GM23338 (cell line): ENCODE results near the gene SORT1. TPM values are rescaled to one million over a fixed set of nuclear protein-coding genes. Genes with fewer than 3 reads are reported as not detected.

ENCODE experiments used
- ATAC-seq: fragments of 200-7000 bp; cut with Tn5 transposase; 3 replicates; pipeline ENCODE4 v1.9.1; 2020
- DNase-seq: peaks from one replicate; pipeline ENCODE4 v3.0.0-alpha.2; 2015; ENCODE audit warnings: low spot score
- H2AFZ ChIP-seq: fragments of 200-600 bp; sonication (generic); 2 replicates; pipeline ENCODE4 v1.8.0; 2016; ENCODE audit warnings: antibody characterized with exemption, mild to moderate bottlenecking, moderate library complexity
- H3F3A ChIP-seq: fragments of 200-600 bp; sonication (generic); replicated peaks from 2 replicates; pipeline ENCODE4 v1.8.0; 2017; ENCODE audit warnings: antibody characterized with exemption, mixed run types, low read depth
- H3K27ac ChIP-seq: fragments of 200-600 bp; sonication (generic); 2 replicates; pipeline ENCODE4 v1.6.1; 2016; ENCODE audit warnings: low read depth
- H3K27me3 ChIP-seq: fragments of 200-600 bp; sonication (generic); 2 replicates; pipeline ENCODE4 v1.8.0; 2016; ENCODE audit warnings: mild to moderate bottlenecking, mixed run types, moderate library complexity; ENCODE audit not compliant: insufficient read depth
- H3K36me3 ChIP-seq: fragments of 200-600 bp; sonication (generic); 2 replicates; pipeline ENCODE4 v1.8.0; 2016; ENCODE audit warnings: mild to moderate bottlenecking; ENCODE audit not compliant: insufficient read depth
- H3K4me1 ChIP-seq: fragments of 200-600 bp; sonication (generic); 2 replicates; pipeline ENCODE4 v1.8.0; 2016; ENCODE audit warnings: mild to moderate bottlenecking, moderate library complexity; ENCODE audit not compliant: insufficient read depth
- H3K4me2 ChIP-seq: fragments of 200-600 bp; sonication (generic); 2 replicates; pipeline ENCODE4 v1.7.1; 2017; ENCODE audit warnings: mixed run types
- H3K4me3 ChIP-seq: fragments of 200-600 bp; sonication (generic); 2 replicates; pipeline ENCODE4 v1.6.1; 2016; ENCODE audit warnings: mixed run types
- H3K79me2 ChIP-seq: fragments of 200-600 bp; sonication (generic); replicated peaks from 2 replicates; pipeline ENCODE4 v1.8.0; 2017; ENCODE audit warnings: mild to moderate bottlenecking; ENCODE audit not compliant: insufficient read depth
- H3K9me2 ChIP-seq: fragments of 200-600 bp; sonication (generic); 2 replicates; pipeline ENCODE4 v1.8.0; 2017; ENCODE audit not compliant: insufficient read depth
- H4K20me1 ChIP-seq: fragments of 200-600 bp; sonication (generic); replicated peaks from 2 replicates; pipeline ENCODE4 v1.8.0; 2017; ENCODE audit warnings: mild to moderate bottlenecking; ENCODE audit not compliant: insufficient read depth
- H3K27ac Mint-ChIP-seq: 2 replicates; pipeline ENCODE4 v1.8.0; 2020; ENCODE audit warnings: inconsistent platforms, mild to moderate bottlenecking, moderate library complexity, mixed read lengths
- H3K27me3 Mint-ChIP-seq: 3 replicates; pipeline ENCODE4 v1.8.0; 2022; ENCODE audit warnings: low read depth, mild to moderate bottlenecking, moderate library complexity, mixed read lengths, inconsistent platforms; ENCODE audit not compliant: insufficient read depth, poor library complexity
- H3K36me3 Mint-ChIP-seq: 3 replicates; pipeline ENCODE4 v1.8.0; 2021; ENCODE audit warnings: low read depth, mild to moderate bottlenecking, inconsistent platforms, moderate library complexity, mixed read lengths
- H3K4me1 Mint-ChIP-seq: 3 replicates; pipeline ENCODE4 v1.8.0; 2020; ENCODE audit warnings: mild to moderate bottlenecking, inconsistent platforms, mixed read lengths
- H3K4me3 Mint-ChIP-seq: 3 replicates; pipeline ENCODE4 v1.8.0; 2021; ENCODE audit warnings: moderate library complexity, mild to moderate bottlenecking, inconsistent platforms, mixed read lengths
- H3K9me3 Mint-ChIP-seq: 3 replicates; pipeline ENCODE4 v1.8.0; 2020; ENCODE audit warnings: moderate library complexity, mild to moderate bottlenecking, inconsistent platforms, mixed read lengths
- CREB1 ChIP-seq: fragments of 250-450 bp; sonication (Bioruptor Pico); IDR thresholded peaks from 2 replicates; pipeline ENCODE4 v1.5.0; 2020; ENCODE audit warnings: low read depth, mild to moderate bottlenecking, moderate library complexity
- ETS1 ChIP-seq: IDR thresholded peaks from 2 replicates; pipeline ENCODE4 v1.6.1; 2016; ENCODE audit warnings: antibody characterized with exemption
- NANOG ChIP-seq: IDR thresholded peaks from 2 replicates; pipeline ENCODE4 v1.6.1; 2016; ENCODE audit warnings: antibody characterized with exemption, borderline replicate concordance
- REST ChIP-seq: IDR thresholded peaks from one replicate; pipeline ENCODE4 v1.6.1; 2018; ENCODE audit warnings: antibody characterized with exemption; ENCODE audit not compliant: unreplicated experiment
- STAT1 ChIP-seq: IDR thresholded peaks from one replicate; pipeline ENCODE4 v1.6.1; 2016; ENCODE audit warnings: antibody characterized with exemption; ENCODE audit not compliant: unreplicated experiment
- ZNF331 ChIP-seq: fragments of 250-450 bp; sonication (Bioruptor Pico); IDR thresholded peaks from 2 replicates; pipeline ENCODE4 v1.5.0; 2020; ENCODE audit warnings: low read depth, mild to moderate bottlenecking, moderate library complexity
- ZNF462 ChIP-seq: fragments of 250-450 bp; sonication (Bioruptor Pico); IDR thresholded peaks from 2 replicates; pipeline ENCODE4 v1.5.0; 2020; ENCODE audit warnings: mild to moderate bottlenecking, moderate library complexity
- polyA plus RNA-seq: library from polyadenylated mRNA; unstranded; fragments of >200 nt; fragmentation: Nextera tagmentation; extraction: Ambion mirVana; gene quantifications from 2 replicates; pipeline ENCODE4 v1.2.1, GENCODE V29; 2016
- total RNA-seq: library from RNA; depleted of rRNA; stranded (reverse); fragments of >200 nt; shearing (Covaris generic); gene quantifications from 2 replicates; pipeline ENCODE4 v1.2.3, GENCODE V29; 2014

Gene SORT1
- total and polyA plus RNA-seq, 2 experiments from 2014 or later: 10.9 to 55.4 TPM

- TF ChIP-seq REST (no peak), STAT1 (no peak), CREB1 (CRISPR knock-in tag) (no peak)
Observed at GRCh38 chr1:109388884-109389637, 8.7 kb downstream of the SORT1 start (continued).

- no peak for ATAC-seq
- Histone ChIP-seq H3F3A (no peaks in the 10 kb centered on the region), H3K4me2 (no peak overlapping the region), H2AFZ (no peak overlapping the region), H3K4me3 (no peak overlapping the region), H3K9me2 (no peaks in the 10 kb centered on the region), H3K27me3 (no peaks in the 10 kb centered on the region), H3K36me3 (no peaks in the 10 kb centered on the region), H3K27ac (no peak overlapping the region), H3K4me1 (peaks cover 35% of the 10 kb centered on the region), H3K79me2 (peaks cover 95% of the 10 kb centered on the region), H4K20me1 (peaks cover 18% of the 10 kb centered on the region; the same call in 1 of the 2 replicates)
- Mint-ChIP-seq H3K9me3 (no peaks in the 10 kb centered on the region), H3K4me3 (no peak overlapping the region), H3K27ac (no peak overlapping the region), H3K27me3 (no peaks in the 10 kb centered on the region), H3K36me3 (peaks cover 7% of the 10 kb centered on the region; the same call in 2 of the 3 replicates), H3K4me1 (peaks cover 36% of the 10 kb centered on the region)
- DNase-seq: no peak
- no peak for TF ChIP-seq ETS1
- TF ChIP-seq CREB1 (CRISPR knock-in tag): no peak
- TF ChIP-seq REST: no peak
- no peak for TF ChIP-seq STAT1
- TF ChIP-seq ZNF331 (CRISPR knock-in tag): no peak
- TF ChIP-seq NANOG: no peak
- no peak for TF ChIP-seq ZNF462 (CRISPR knock-in tag)
Observed at GRCh38 chr1:109388208-109388711, 9.5 kb downstream of the SORT1 start.
